Ishikawa (cell line): ENCODE results near the gene TOPAZ1.

Source experiments
- NFIC ChIP-seq: IDR thresholded peaks from 2 replicates; pipeline ENCODE4 v1.6.1; 2012
- YY1 ChIP-seq: IDR thresholded peaks from 2 replicates; pipeline ENCODE4 v1.6.1; 2012; ENCODE audit warnings: low read depth

DNA sequence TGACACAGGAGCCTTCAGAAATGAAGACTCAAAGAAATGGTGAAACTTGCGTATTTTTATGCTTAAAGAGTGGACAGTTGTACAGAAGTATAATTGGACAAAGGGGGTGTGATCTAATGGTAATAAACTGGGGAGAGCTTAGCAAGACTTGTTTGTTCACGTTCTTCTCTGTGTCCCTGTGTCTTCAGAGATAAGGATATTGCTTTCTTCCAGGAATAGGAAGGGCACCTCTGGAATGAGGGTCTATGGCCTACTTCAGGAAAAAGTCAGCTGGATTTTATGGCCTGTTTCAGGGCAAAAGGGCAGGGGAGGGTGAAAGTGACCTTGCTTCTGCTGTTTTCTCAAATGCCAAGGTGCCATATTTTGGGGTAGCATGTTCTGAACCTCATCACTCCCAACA lies 4.5 kb upstream of the TOPAZ1 start:
- TF ChIP-seq NFIC (no peak), YY1 (no peak)
